HepG2 (cell line): ENCODE measurements around the gene TMEM217. TPM values are rescaled to one million over a fixed set of nuclear protein-coding genes. Genes with fewer than 3 reads are reported as not detected.
A peak's percentile ranks its signal among the peaks of the same experiment; 100 is the strongest.

Experiments used
- ATAC-seq: fragments of 200-7000 bp; cut with Tn5 transposase; 3 replicates; pipeline ENCODE4 v1.9.1; 2020; ENCODE audit warnings: mild to moderate bottlenecking, moderate library complexity
- Bru-seq: library from RNA; stranded (reverse); fragments of 400-500 nt; gene quantifications from one replicate; lab custom pipeline; 2021; lab: Mats Ljungman, UMichigan
- BruChase-seq, 2 experiments: library from RNA; stranded (reverse); fragments of 400-500 nt; gene quantifications; one replicate each; lab custom pipeline; 2021; lab: Mats Ljungman, UMichigan
- BruUV-seq: library from RNA; stranded (reverse); fragments of 400-500 nt; replicated peaks from 2 replicates; lab custom pipeline; 2021; lab: Mats Ljungman, UMichigan
- CTCF ChIA-PET: fragments of 300-600 bp; formaldehyde crosslinking; extraction: SDS; loops from one replicate; lab custom pipeline; 2021; ENCODE audit warnings: low total read pairs, inconsistent platforms, low intra/inter-chr PET ratio; lab: Yijun Ruan, JAX
- POLR2A ChIA-PET: fragments of 350-600 bp; sonication (Branson Sonifier 250); formaldehyde crosslinking; loops from one replicate; lab custom pipeline; 2020; ENCODE audit warnings: antibody characterized with exemption, inconsistent platforms; lab: Yijun Ruan, JAX
- DNase-seq: peaks from one replicate; pipeline ENCODE4 v3.0.0-alpha.2; 2015; ENCODE audit warnings: low spot score
- FAIRE-seq: peaks from 3 replicates; lab custom pipeline; 2011; peaks lifted over from hg19 to GRCh38; lab: Jason Lieb, UNC
- H2AFZ ChIP-seq: one replicate; pipeline ENCODE4 v1.6.1; 2011; ENCODE audit warnings: low read length, inconsistent platforms
- H3K27ac ChIP-seq: fragments of 300-600 bp; 3 replicates; pipeline ENCODE4 v1.8.0; 2011; ENCODE audit warnings: mixed run types, mild to moderate bottlenecking, mixed read lengths, low read length, inconsistent platforms; ENCODE audit not compliant: insufficient read depth; ENCODE audit errors: extremely low read length
- H3K27me3 ChIP-seq, 2 experiments: fragments of 200-600 bp in 1 of 2; 2 replicates in 1 of 2; 3 replicates in 1 of 2; pipeline versions ENCODE4 v1.6.0 to v1.8.0; 2011; ENCODE audit warnings: low read length in 2 of 2, mild to moderate bottlenecking in 2 of 2, moderate library complexity in 2 of 2, inconsistent platforms in 1 of 2; ENCODE audit not compliant: insufficient read depth in 2 of 2, control insufficient read depth in 1 of 2
- H3K36me3 ChIP-seq, 2 experiments: fragments of 200-600 bp in 1 of 2; replicated peaks in 1 of 2; 2 replicates in 1 of 2; 3 replicates in 1 of 2; pipeline versions ENCODE4 v1.5.1 to v1.8.0; 2011; ENCODE audit warnings: low read length in 2 of 2, inconsistent platforms in 1 of 2; ENCODE audit not compliant: insufficient read depth in 2 of 2, control insufficient read depth in 1 of 2
- H3K4me1 ChIP-seq: 2 replicates; pipeline ENCODE4 v1.5.1; 2012; ENCODE audit warnings: low read length, inconsistent platforms; ENCODE audit not compliant: insufficient read depth
- H3K4me2 ChIP-seq: 2 replicates; pipeline ENCODE4 v1.6.0; 2011; ENCODE audit warnings: low read depth, low read length, inconsistent platforms
- H3K4me3 ChIP-seq, 3 experiments: fragments of 200-600 bp in 1 of 3; sonication (generic), shearing (Covaris generic) in 1 of 3; replicated peaks in 1 of 3; 2 replicates each; pipeline ENCODE4 v1.5.1; 2011 to 2016; ENCODE audit warnings: low read length in 3 of 3, inconsistent platforms in 2 of 3, low read depth in 2 of 3, mild to moderate bottlenecking in 2 of 3, control low read depth in 1 of 3, mixed read lengths in 1 of 3; ENCODE audit not compliant: insufficient read depth in 1 of 3
- H3K79me2 ChIP-seq: one replicate; pipeline ENCODE4 v1.6.1; 2011; ENCODE audit warnings: low read length, inconsistent platforms; ENCODE audit not compliant: insufficient read depth
- H3K9ac ChIP-seq: 2 replicates; pipeline ENCODE4 v1.6.0; 2011; ENCODE audit warnings: mild to moderate bottlenecking, low read depth, low read length, inconsistent platforms; ENCODE audit not compliant: insufficient read depth
- H3K9me3 ChIP-seq: 2 replicates; pipeline ENCODE4 v1.5.1; 2012; ENCODE audit warnings: mild to moderate bottlenecking, low read length
- H4K20me1 ChIP-seq: 2 replicates; pipeline ENCODE4 v1.6.0; 2011; ENCODE audit warnings: inconsistent platforms, mild to moderate bottlenecking, low read length, moderate library complexity; ENCODE audit not compliant: insufficient read depth
- CBX2 ChIP-seq, 2 experiments: fragments of 200-600 bp in 1 of 2; sonication (generic); formaldehyde crosslinking in 1 of 2; IDR thresholded peaks; 2 replicates each; pipeline versions ENCODE4 v1.7.0 to v1.8.1; 2018 to 2022; ENCODE audit warnings: low read depth in 2 of 2, low read length in 1 of 2, mild to moderate bottlenecking in 1 of 2, missing genetic modification reagents in 1 of 2
- KLF15 ChIP-seq: sonication (generic); formaldehyde crosslinking; IDR thresholded peaks from 2 replicates; pipeline ENCODE4 v1.8.1; 2023; ENCODE audit warnings: borderline replicate concordance, mild to moderate bottlenecking, inconsistent platforms, missing genetic modification reagents, mixed read lengths
- MTA1 ChIP-seq: sonication (generic); formaldehyde crosslinking; IDR thresholded peaks from 2 replicates; pipeline ENCODE4 v1.4.0; 2020; ENCODE audit warnings: missing genetic modification reagents, mild to moderate bottlenecking, borderline replicate concordance
- PATZ1 ChIP-seq: sonication (generic); formaldehyde crosslinking; IDR thresholded peaks from 2 replicates; pipeline ENCODE4 v1.4.0; 2020; ENCODE audit warnings: missing genetic modification reagents
- PRMT3 ChIP-seq: sonication (generic); formaldehyde crosslinking; IDR thresholded peaks from 2 replicates; pipeline ENCODE4 v1.8.1; 2022; ENCODE audit warnings: low read depth, mild to moderate bottlenecking, moderate library complexity, missing genetic modification reagents, borderline replicate concordance
- SAP130 ChIP-seq: IDR thresholded peaks from 2 replicates; pipeline ENCODE4 v1.6.1; 2016; ENCODE audit warnings: low read depth
- TAF1 ChIP-seq: sonication (generic); formaldehyde crosslinking; IDR thresholded peaks from 2 replicates; pipeline ENCODE4 v1.4.0; 2020; ENCODE audit warnings: missing genetic modification reagents
- ZFP36 ChIP-seq: fragments of 150-350 bp; IDR thresholded peaks from 2 replicates; pipeline ENCODE4 v1.6.1; 2018; ENCODE audit warnings: borderline replicate concordance, low read length, low read depth; ENCODE audit not compliant: partially characterized antibody
- ZNF331 ChIP-seq: sonication (generic); formaldehyde crosslinking; IDR thresholded peaks from 2 replicates; pipeline ENCODE4 v1.4.0; 2020; ENCODE audit warnings: missing genetic modification reagents
- ZNF652 ChIP-seq: IDR thresholded peaks from 2 replicates; pipeline ENCODE4 v1.6.1; 2016; ENCODE audit warnings: low read depth, borderline replicate concordance
- WGBS: methylation state at CpG from one replicate; pipeline ENCODE4 v1.1.6; 2017; ENCODE audit warnings: low lambda C conversion rate; 5-methylcytosine and 5-hydroxymethylcytosine counted together
- in situ Hi-C: cut with HindIII; loops from 2 replicates; pipeline ENCODE4 v1.10.0; 2017; ENCODE audit warnings: low pct_unique_long_range_greater_than_20kb; ENCODE audit not compliant: extremely low pct_ligation_motif_present
- intact Hi-C: fragments of 100-400 bp; cut with micrococcal nuclease; formaldehyde crosslinking; loops from one replicate; pipeline ENCODE4 v1.10.0; 2022; ENCODE audit not compliant: unreplicated experiment
- long read RNA-seq, 2 experiments: library from RNA in 1 of 2; library from polyadenylated mRNA in 1 of 2; stranded (forward) in 1 of 2; unstranded in 1 of 2; transcript quantifications; one replicate each; pipeline ENCODE4 v2.0.0, GENCODE V29; 2019 to 2022
- polyA minus RNA-seq, 3 experiments: library from RNA; depleted of rRNA, polyadenylated mRNA; stranded (reverse); fragments of >200 nt; gene quantifications; 2 replicates each; pipeline ENCODE4 v1.2.3, GENCODE V29; 2011; ENCODE audit warnings: low replicate concordance in 1 of 3
- polyA plus RNA-seq, 8 experiments: library from polyadenylated mRNA; depleted of rRNA in 3 of 8; stranded (reverse) in 7 of 8; unstranded in 1 of 8; fragments of >200 nt; fragmentation: Illumina TruSeq in 4 of 8; extraction: Trizol in 4 of 8; gene quantifications; 2 replicates each; pipeline versions ENCODE4 v1.2.1 to v1.2.3, GENCODE V29; 2011 to 2016; ENCODE audit warnings: low read depth in 4 of 8, missing spikeins in 1 of 8, mixed read lengths in 1 of 8; ENCODE audit not compliant: insufficient read depth in 1 of 8
- total RNA-seq, 5 experiments: library from RNA; depleted of rRNA; stranded (reverse); fragments of >200 nt; fragmentation: Illumina TruSeq; extraction: Trizol; gene quantifications; 2 replicates each; pipeline ENCODE4 v1.2.3, GENCODE V29; 2016; ENCODE audit warnings: low read depth in 1 of 5
- TF ChIP-seq, protein P1 (sequence below): sonication (generic); formaldehyde crosslinking; IDR thresholded peaks from 2 replicates; pipeline ENCODE4 v1.4.0; 2020; ENCODE audit warnings: missing genetic modification reagents, mild to moderate bottlenecking, borderline replicate concordance

Gene TMEM217
- total RNA-seq (2016; rRNA removed; fragmentation: Illumina TruSeq; extraction: Trizol) (1.6 and 3.4 TPM in 2 replicates), polyA plus RNA-seq (2011; rRNA removed) (1.8 and 2.3 TPM in 2 replicates), polyA minus RNA-seq (2011; rRNA and poly(A)+ RNA removed; ENCODE audit: low replicate concordance) (1.7 and 2.2 TPM in 2 replicates), Bru-seq, nascent RNA (percentile 48 among the genes with signal in this experiment), BruChase-seq, experiment 1, labeled RNA remaining after a 6-hour chase (percentile 50 among the genes with signal in this experiment), BruChase-seq, experiment 2, labeled RNA remaining after a 2-hour chase (percentile 54 among the genes with signal in this experiment)
- 1.1 and 2.0 TPM in 2 replicates for total RNA-seq (2016; cell fraction: cytosol; rRNA removed; fragmentation: Illumina TruSeq; extraction: Trizol; ENCODE audit: low read depth)
- total RNA-seq (2016; cell fraction: insoluble cytoplasmic fraction; rRNA removed; fragmentation: Illumina TruSeq; extraction: Trizol): 1.9 and 2.0 TPM in 2 replicates
- total RNA-seq (2016; cell fraction: membrane; rRNA removed; fragmentation: Illumina TruSeq; extraction: Trizol): 1.5 and 2.6 TPM in 2 replicates
- total RNA-seq (2016; cell fraction: nucleus; rRNA removed; fragmentation: Illumina TruSeq; extraction: Trizol): 3.4 and 4.3 TPM in 2 replicates
- polyA plus RNA-seq (2011; cell fraction: cytosol; rRNA removed): 1.2 and 1.8 TPM in 2 replicates
- polyA plus RNA-seq (2011; cell fraction: nucleus; rRNA removed): 0.56 and 0.92 TPM in 2 replicates
- 1.3 and 1.5 TPM in 2 replicates for polyA plus RNA-seq (2012)
- 0.25 and 0.40 TPM in 2 replicates for polyA plus RNA-seq (2016; cell fraction: cytosol; fragmentation: Illumina TruSeq; extraction: Trizol; ENCODE audit: low read depth)
- 2.7 and 3.0 TPM in 2 replicates for polyA plus RNA-seq (2016; cell fraction: insoluble cytoplasmic fraction; fragmentation: Illumina TruSeq; extraction: Trizol; ENCODE audit: low read depth)
- 0.95 and 1.4 TPM in 2 replicates for polyA plus RNA-seq (2016; cell fraction: membrane; fragmentation: Illumina TruSeq; extraction: Trizol; ENCODE audit: low read depth)
- 2.9 and 4.5 TPM in 2 replicates for polyA plus RNA-seq (2016; cell fraction: nucleus; fragmentation: Illumina TruSeq; extraction: Trizol; ENCODE audit: insufficient read depth, low read depth)
- 0.97 and 2.3 TPM in 2 replicates for polyA minus RNA-seq (2011; cell fraction: cytosol; rRNA and poly(A)+ RNA removed)
- 2.1 and 2.7 TPM in 2 replicates for polyA minus RNA-seq (2011; cell fraction: nucleus; rRNA and poly(A)+ RNA removed)
- long read RNA-seq, experiment 1, partial matches to known transcripts: 0 of 2 reads
- long read RNA-seq, experiment 1, other reads (novel, unspliced or antisense): 0 of 2 reads
- long read RNA-seq, experiment 2, partial matches to known transcripts: 3 of 5 reads
- long read RNA-seq, experiment 2, other reads (novel, unspliced or antisense): 1 of 5 reads

- in situ Hi-C loops: no loop called here
- ChIA-PET CTCF (no interaction called here), POLR2A (interaction anchor here (0.5 to 2.7 kb wide), 11 partner anchors 11 to 384 kb away, joined by 3 to 54 read pairs (median 5); partner anchors contain the start of genes PIM1 and PPIL1)
- ATAC-seq (peak; percentile 100), FAIRE-seq (peak; percentile 72), DNase-seq (peak; percentile 94)
- TSS peak; percentile 68 for BruUV-seq
- no peaks in the 10 kb centered on the region; a peak in 1 of 5 replicates for H3K27me3 ChIP-seq
- peak within 1 kb of the TSS; percentile 58 for H2AFZ ChIP-seq
- intact Hi-C loops: loop anchor here (1.0 to 2.0 kb wide), 2 partner anchors 36 to 57 kb away; no protein-coding TSS in a partner anchor
- WGBS: 1% methylated on average over 27 of the region's 45 CpGs
- peaks cover 59% of the 10 kb centered on the region for H3K4me1 ChIP-seq
- peak within 1 kb of the TSS; percentile 87 for H3K9ac ChIP-seq
- H3K79me2 ChIP-seq: peaks cover 42% of the 10 kb centered on the region
- H3K36me3 ChIP-seq: no peaks in the 10 kb centered on the region
- H3K9me3 ChIP-seq: no peaks in the 10 kb centered on the region
- H4K20me1 ChIP-seq: peaks cover 4% of the 10 kb centered on the region; the same call in 1 of the 2 replicates
- peak within 1 kb of the TSS; percentile 94 for H3K4me2 ChIP-seq
- H3K4me3 ChIP-seq: peak within 1 kb of the TSS; percentile 94 to 98 (median 97)
- peak within 1 kb of the TSS; percentile 79 for H3K27ac ChIP-seq
- peak; percentile 80; the same call in 1 of the 2 replicates for TF ChIP-seq MTA1 (CRISPR knock-in tag)
- TF ChIP-seq, protein P1, sequence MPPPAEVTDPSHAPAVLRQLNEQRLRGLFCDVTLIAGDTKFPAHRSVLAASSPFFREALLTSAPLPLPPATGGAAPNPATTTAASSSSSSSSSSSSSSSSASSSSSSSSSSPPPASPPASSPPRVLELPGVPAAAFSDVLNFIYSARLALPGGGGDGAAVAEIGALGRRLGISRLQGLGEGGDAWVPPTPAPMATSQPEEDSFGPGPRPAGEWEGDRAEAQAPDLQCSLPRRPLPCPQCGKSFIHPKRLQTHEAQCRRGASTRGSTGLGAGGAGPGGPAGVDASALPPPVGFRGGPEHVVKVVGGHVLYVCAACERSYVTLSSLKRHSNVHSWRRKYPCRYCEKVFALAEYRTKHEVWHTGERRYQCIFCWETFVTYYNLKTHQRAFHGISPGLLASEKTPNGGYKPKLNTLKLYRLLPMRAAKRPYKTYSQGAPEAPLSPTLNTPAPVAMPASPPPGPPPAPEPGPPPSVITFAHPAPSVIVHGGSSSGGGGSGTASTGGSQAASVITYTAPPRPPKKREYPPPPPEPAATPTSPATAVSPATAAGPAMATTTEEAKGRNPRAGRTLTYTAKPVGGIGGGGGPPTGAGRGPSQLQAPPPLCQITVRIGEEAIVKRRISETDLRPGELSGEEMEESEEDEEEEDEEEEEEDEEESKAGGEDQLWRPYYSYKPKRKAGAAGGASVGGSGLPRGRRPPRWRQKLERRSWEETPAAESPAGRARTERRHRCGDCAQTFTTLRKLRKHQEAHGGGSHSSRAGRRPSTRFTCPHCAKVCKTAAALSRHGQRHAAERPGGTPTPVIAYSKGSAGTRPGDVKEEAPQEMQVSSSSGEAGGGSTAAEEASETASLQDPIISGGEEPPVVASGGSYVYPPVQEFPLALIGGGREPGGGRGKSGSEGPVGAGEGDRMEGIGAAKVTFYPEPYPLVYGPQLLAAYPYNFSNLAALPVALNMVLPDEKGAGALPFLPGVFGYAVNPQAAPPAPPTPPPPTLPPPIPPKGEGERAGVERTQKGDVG (CRISPR knock-in tag): peak; percentile 90
- TF ChIP-seq SAP130: peak; percentile 72
- no peak; the same call in 1 of the 2 replicates for TF ChIP-seq ZNF652 (CRISPR knock-in tag)
- TF ChIP-seq KLF15: no peak
- TF ChIP-seq TAF1 (CRISPR knock-in tag): peak; percentile 94
- TF ChIP-seq ZFP36: no peak
- peak; percentile 35 for TF ChIP-seq PATZ1 (CRISPR knock-in tag)
- peak; percentile 34 for TF ChIP-seq ZNF331 (CRISPR knock-in tag)
- 0 out of 2 replicates have a peak, but pooled peaks have one; percentile 52 for TF ChIP-seq PRMT3 (CRISPR knock-in tag)
- TF ChIP-seq CBX2 (IDR thresholded peaks at IDR 0.05; ENCODE audit: low read depth, low read length): no peak
- no peak for TF ChIP-seq CBX2 (CRISPR knock-in tag; IDR thresholded peaks at IDR 0.05; ENCODE audit: low read depth)
These were observed at the start of gene TMEM217, which contains the start of gene TBC1D22B for GRCh38 chr6:37257634-37258404. Gene TMEM217, minus strand, starts transcription at chr6:37258144. Its CDS starts 39,114 bp downstream, at chr6:37219030. Gene TBC1D22B, plus strand, starts transcription at chr6:37257772. Its CDS starts 146 bp downstream, at chr6:37257918.
